WTC11 (cell line): ENCODE measurements around the gene ABHD12. TPM values are rescaled to one million over a fixed set of nuclear protein-coding genes. Genes with fewer than 3 reads are reported as not detected.

Experiments
- ATAC-seq: fragments of 200-7000 bp; cut with Tn5 transposase; 2 replicates; pipeline ENCODE4 v1.10.0; 2021; ENCODE audit warnings: mild to moderate bottlenecking, moderate library complexity
- CTCF ChIA-PET: fragments of 300-600 bp; sonication (Branson Sonifier 250); formaldehyde crosslinking; loops from one replicate; lab custom pipeline; 2021; ENCODE audit warnings: antibody characterized with exemption; lab: Charles Lee
- POLR2A ChIA-PET: fragments of 350-600 bp; sonication (Branson Sonifier 250); formaldehyde crosslinking; loops from one replicate; lab custom pipeline; 2021; ENCODE audit warnings: antibody characterized with exemption; lab: Charles Lee
- DNase-seq: peaks from one replicate; pipeline ENCODE4 v3.0.0; 2021; ENCODE audit warnings: low spot score
- H3K27ac Mint-ChIP-seq: 2 replicates; pipeline ENCODE4 v1.8.0; 2021; ENCODE audit warnings: mixed read lengths
- H3K27me3 Mint-ChIP-seq: 2 replicates; pipeline ENCODE4 v1.8.0; 2021; ENCODE audit warnings: low read depth, mild to moderate bottlenecking, moderate library complexity, mixed read lengths
- H3K36me3 Mint-ChIP-seq: 2 replicates; pipeline ENCODE4 v1.8.0; 2021; ENCODE audit warnings: mixed read lengths
- H3K4me1 Mint-ChIP-seq: 2 replicates; pipeline ENCODE4 v1.8.0; 2022; ENCODE audit warnings: mixed read lengths
- H3K4me3 Mint-ChIP-seq: 2 replicates; pipeline ENCODE4 v1.8.0; 2021; ENCODE audit warnings: mild to moderate bottlenecking, moderate library complexity, mixed read lengths
- H3K9me3 Mint-ChIP-seq: 2 replicates; pipeline ENCODE4 v1.8.0; 2021; ENCODE audit warnings: mixed read lengths
- CREB1 ChIP-seq: sonication (generic); formaldehyde crosslinking; IDR thresholded peaks from 2 replicates; pipeline ENCODE4 v1.8.0; 2023; ENCODE audit warnings: mild to moderate bottlenecking, missing genetic modification reagents
- FOXK1 ChIP-seq: sonication (generic); formaldehyde crosslinking; IDR thresholded peaks from 2 replicates; pipeline ENCODE4 v1.8.0; 2022; ENCODE audit warnings: mild to moderate bottlenecking, moderate library complexity, missing genetic modification reagents
- FOXP4 ChIP-seq: sonication (generic); formaldehyde crosslinking; IDR thresholded peaks from 2 replicates; pipeline ENCODE4 v1.8.0; 2022; ENCODE audit warnings: mild to moderate bottlenecking, missing genetic modification reagents
- MLX ChIP-seq: sonication (generic); formaldehyde crosslinking; IDR thresholded peaks from 2 replicates; pipeline ENCODE4 v1.8.1; 2023; ENCODE audit warnings: mild to moderate bottlenecking, missing genetic modification reagents, moderate library complexity
- MYBL2 ChIP-seq: sonication (generic); formaldehyde crosslinking; IDR thresholded peaks from 2 replicates; pipeline ENCODE4 v1.8.1; 2023; ENCODE audit warnings: mild to moderate bottlenecking, moderate library complexity, missing genetic modification reagents
- NR1H2 ChIP-seq: sonication (generic); formaldehyde crosslinking; IDR thresholded peaks from 2 replicates; pipeline ENCODE4 v1.9.0; 2021; ENCODE audit warnings: mild to moderate bottlenecking, moderate library complexity, missing genetic modification reagents
- RORB ChIP-seq: fragments of 250-450 bp; sonication (Bioruptor Pico); IDR thresholded peaks from 2 replicates; pipeline ENCODE4 v1.9.0; 2021; ENCODE audit warnings: mild to moderate bottlenecking
- TEAD1 ChIP-seq: sonication (generic); formaldehyde crosslinking; IDR thresholded peaks from 2 replicates; pipeline ENCODE4 v1.8.0; 2022; ENCODE audit warnings: mild to moderate bottlenecking, missing genetic modification reagents
- ZBTB43 ChIP-seq: sonication (generic); formaldehyde crosslinking; IDR thresholded peaks from 2 replicates; pipeline ENCODE4 v1.8.1; 2023; ENCODE audit warnings: mild to moderate bottlenecking, missing genetic modification reagents
- ZNF121 ChIP-seq: sonication (generic); formaldehyde crosslinking; IDR thresholded peaks from 2 replicates; pipeline ENCODE4 v1.8.0; 2023; ENCODE audit warnings: missing genetic modification reagents
- ZNF671 ChIP-seq: fragments of 250-450 bp; sonication (Bioruptor Pico); IDR thresholded peaks from 2 replicates; pipeline ENCODE4 v1.8.0; 2021; ENCODE audit warnings: mild to moderate bottlenecking
- total RNA-seq: library from RNA; stranded (reverse); gene quantifications from 3 replicates; pipeline ENCODE4 v1.2.3, GENCODE V29; 2021
- TF ChIP-seq, protein P1 (sequence below): sonication (generic); formaldehyde crosslinking; IDR thresholded peaks from 2 replicates; pipeline ENCODE4 v1.8.0; 2022; ENCODE audit warnings: missing genetic modification reagents
- TF ChIP-seq, protein P2 (sequence below): sonication (generic); formaldehyde crosslinking; IDR thresholded peaks from 2 replicates; pipeline ENCODE4 v1.8.1; 2023; ENCODE audit warnings: mild to moderate bottlenecking, missing genetic modification reagents
- TF ChIP-seq, protein P3 (sequence below): fragments of 250-450 bp; sonication (Bioruptor Pico); IDR thresholded peaks from 2 replicates; pipeline ENCODE4 v1.8.0; 2021; ENCODE audit warnings: mild to moderate bottlenecking
- TF ChIP-seq, protein P4 (sequence below): sonication (generic); formaldehyde crosslinking; IDR thresholded peaks from 2 replicates; pipeline ENCODE4 v1.8.1; 2023; ENCODE audit warnings: mild to moderate bottlenecking, moderate library complexity, missing genetic modification reagents
- TF ChIP-seq, protein P5 (sequence below): fragments of 200-600 bp; IDR thresholded peaks from 2 replicates; pipeline ENCODE4 v1.8.0; 2022; ENCODE audit warnings: antibody characterized with exemption

ABHD12 gene
- total RNA-seq, 1 experiment from 2014 or later: 63.1 TPM

DNA sequence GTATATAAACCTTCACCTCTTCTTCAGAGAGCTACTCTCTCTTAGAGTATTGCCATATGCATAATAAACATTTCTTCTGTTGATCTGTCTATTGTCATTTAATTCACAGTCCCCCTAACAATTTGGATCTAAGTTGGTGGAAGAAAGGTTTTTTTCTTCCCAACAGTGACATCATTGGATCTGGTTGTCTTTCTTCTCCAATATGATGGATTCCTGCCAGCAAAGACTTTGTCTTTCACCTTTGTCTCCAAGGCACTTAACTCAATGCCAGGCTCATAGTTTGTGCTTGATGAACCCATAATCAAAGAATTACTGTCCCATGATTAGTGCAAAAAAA, 39.6 kb downstream of the ABHD12 start:
- CTCF ChIA-PET: no interaction called here
- peaks cover 9% of the 10 kb centered on the region for H3K9me3 Mint-ChIP-seq
- DNase-seq: no peak
- peak overlapping the region; percentile 23; the same call in 1 of the 2 replicates for H3K27ac Mint-ChIP-seq
- H3K4me3 Mint-ChIP-seq: no peak overlapping the region
- peaks cover 46% of the 10 kb centered on the region for H3K4me1 Mint-ChIP-seq
- POLR2A ChIA-PET: no interaction called here
- no peak for ATAC-seq
- TF ChIP-seq TEAD1 (CRISPR knock-in tag): no peak
- no peak for TF ChIP-seq ZNF671
- TF ChIP-seq, protein P1, sequence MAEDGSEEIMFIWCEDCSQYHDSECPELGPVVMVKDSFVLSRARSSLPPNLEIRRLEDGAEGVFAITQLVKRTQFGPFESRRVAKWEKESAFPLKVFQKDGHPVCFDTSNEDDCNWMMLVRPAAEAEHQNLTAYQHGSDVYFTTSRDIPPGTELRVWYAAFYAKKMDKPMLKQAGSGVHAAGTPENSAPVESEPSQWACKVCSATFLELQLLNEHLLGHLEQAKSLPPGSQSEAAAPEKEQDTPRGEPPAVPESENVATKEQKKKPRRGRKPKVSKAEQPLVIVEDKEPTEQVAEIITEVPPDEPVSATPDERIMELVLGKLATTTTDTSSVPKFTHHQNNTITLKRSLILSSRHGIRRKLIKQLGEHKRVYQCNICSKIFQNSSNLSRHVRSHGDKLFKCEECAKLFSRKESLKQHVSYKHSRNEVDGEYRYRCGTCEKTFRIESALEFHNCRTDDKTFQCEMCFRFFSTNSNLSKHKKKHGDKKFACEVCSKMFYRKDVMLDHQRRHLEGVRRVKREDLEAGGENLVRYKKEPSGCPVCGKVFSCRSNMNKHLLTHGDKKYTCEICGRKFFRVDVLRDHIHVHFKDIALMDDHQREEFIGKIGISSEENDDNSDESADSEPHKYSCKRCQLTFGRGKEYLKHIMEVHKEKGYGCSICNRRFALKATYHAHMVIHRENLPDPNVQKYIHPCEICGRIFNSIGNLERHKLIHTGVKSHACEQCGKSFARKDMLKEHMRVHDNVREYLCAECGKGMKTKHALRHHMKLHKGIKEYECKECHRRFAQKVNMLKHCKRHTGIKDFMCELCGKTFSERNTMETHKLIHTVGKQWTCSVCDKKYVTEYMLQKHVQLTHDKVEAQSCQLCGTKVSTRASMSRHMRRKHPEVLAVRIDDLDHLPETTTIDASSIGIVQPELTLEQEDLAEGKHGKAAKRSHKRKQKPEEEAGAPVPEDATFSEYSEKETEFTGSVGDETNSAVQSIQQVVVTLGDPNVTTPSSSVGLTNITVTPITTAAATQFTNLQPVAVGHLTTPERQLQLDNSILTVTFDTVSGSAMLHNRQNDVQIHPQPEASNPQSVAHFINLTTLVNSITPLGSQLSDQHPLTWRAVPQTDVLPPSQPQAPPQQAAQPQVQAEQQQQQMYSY (CRISPR knock-in tag): no peak
- TF ChIP-seq FOXK1: no peak
- TF ChIP-seq ZBTB43 (CRISPR knock-in tag): no peak
- no peak for TF ChIP-seq FOXP4 (CRISPR knock-in tag)
- TF ChIP-seq MYBL2: no peak
- TF ChIP-seq RORB: no peak
- no peak for TF ChIP-seq NR1H2 (CRISPR knock-in tag)
- TF ChIP-seq MLX (CRISPR knock-in tag): no peak
- TF ChIP-seq, protein P2, sequence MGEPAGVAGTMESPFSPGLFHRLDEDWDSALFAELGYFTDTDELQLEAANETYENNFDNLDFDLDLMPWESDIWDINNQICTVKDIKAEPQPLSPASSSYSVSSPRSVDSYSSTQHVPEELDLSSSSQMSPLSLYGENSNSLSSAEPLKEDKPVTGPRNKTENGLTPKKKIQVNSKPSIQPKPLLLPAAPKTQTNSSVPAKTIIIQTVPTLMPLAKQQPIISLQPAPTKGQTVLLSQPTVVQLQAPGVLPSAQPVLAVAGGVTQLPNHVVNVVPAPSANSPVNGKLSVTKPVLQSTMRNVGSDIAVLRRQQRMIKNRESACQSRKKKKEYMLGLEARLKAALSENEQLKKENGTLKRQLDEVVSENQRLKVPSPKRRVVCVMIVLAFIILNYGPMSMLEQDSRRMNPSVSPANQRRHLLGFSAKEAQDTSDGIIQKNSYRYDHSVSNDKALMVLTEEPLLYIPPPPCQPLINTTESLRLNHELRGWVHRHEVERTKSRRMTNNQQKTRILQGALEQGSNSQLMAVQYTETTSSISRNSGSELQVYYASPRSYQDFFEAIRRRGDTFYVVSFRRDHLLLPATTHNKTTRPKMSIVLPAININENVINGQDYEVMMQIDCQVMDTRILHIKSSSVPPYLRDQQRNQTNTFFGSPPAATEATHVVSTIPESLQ (CRISPR knock-in tag): no peak
- H3K27me3 Mint-ChIP-seq: no peaks in the 10 kb centered on the region
- peaks cover 13% of the 10 kb centered on the region for H3K36me3 Mint-ChIP-seq

- Mint-ChIP-seq H3K4me1 (peaks cover 19% of the 10 kb centered on the region), H3K9me3 (peaks cover 9% of the 10 kb centered on the region), H3K36me3 (peaks cover 13% of the 10 kb centered on the region), H3K4me3 (no peak overlapping the region), H3K27me3 (no peaks in the 10 kb centered on the region), H3K27ac (no peak overlapping the region)
- POLR2A ChIA-PET: no interaction called here
- CTCF ChIA-PET: no interaction called here
- no peak for TF ChIP-seq ZNF121
- DNase-seq (no peak), ATAC-seq (no peak)
Observed at GRCh38 chr20:25346349-25346748, 44.3 kb downstream of the ABHD12 start.

- H3K4me3 Mint-ChIP-seq: no peak overlapping the region
- peaks cover 19% of the 10 kb centered on the region for H3K4me1 Mint-ChIP-seq
- H3K36me3 Mint-ChIP-seq: peaks cover 13% of the 10 kb centered on the region
- no peak for DNase-seq
- ChIA-PET CTCF (no interaction called here), POLR2A (no interaction called here)
- no peak overlapping the region for H3K27ac Mint-ChIP-seq
- H3K27me3 Mint-ChIP-seq: no peaks in the 10 kb centered on the region
- no peak for ATAC-seq
- H3K9me3 Mint-ChIP-seq: peaks cover 9% of the 10 kb centered on the region
- TF ChIP-seq, protein P3, sequence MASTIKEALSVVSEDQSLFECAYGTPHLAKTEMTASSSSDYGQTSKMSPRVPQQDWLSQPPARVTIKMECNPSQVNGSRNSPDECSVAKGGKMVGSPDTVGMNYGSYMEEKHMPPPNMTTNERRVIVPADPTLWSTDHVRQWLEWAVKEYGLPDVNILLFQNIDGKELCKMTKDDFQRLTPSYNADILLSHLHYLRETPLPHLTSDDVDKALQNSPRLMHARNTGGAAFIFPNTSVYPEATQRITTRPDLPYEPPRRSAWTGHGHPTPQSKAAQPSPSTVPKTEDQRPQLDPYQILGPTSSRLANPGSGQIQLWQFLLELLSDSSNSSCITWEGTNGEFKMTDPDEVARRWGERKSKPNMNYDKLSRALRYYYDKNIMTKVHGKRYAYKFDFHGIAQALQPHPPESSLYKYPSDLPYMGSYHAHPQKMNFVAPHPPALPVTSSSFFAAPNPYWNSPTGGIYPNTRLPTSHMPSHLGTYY (CRISPR knock-in tag): no peak
- TF ChIP-seq, protein P4, sequence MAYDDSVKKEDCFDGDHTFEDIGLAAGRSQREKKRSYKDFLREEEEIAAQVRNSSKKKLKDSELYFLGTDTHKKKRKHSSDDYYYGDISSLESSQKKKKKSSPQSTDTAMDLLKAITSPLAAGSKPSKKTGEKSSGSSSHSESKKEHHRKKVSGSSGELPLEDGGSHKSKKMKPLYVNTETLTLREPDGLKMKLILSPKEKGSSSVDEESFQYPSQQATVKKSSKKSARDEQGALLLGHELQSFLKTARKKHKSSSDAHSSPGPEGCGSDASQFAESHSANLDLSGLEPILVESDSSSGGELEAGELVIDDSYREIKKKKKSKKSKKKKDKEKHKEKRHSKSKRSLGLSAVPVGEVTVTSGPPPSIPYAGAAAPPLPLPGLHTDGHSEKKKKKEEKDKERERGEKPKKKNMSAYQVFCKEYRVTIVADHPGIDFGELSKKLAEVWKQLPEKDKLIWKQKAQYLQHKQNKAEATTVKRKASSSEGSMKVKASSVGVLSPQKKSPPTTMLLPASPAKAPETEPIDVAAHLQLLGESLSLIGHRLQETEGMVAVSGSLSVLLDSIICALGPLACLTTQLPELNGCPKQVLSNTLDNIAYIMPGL (CRISPR knock-in tag): no peak
- TF ChIP-seq, protein P5, sequence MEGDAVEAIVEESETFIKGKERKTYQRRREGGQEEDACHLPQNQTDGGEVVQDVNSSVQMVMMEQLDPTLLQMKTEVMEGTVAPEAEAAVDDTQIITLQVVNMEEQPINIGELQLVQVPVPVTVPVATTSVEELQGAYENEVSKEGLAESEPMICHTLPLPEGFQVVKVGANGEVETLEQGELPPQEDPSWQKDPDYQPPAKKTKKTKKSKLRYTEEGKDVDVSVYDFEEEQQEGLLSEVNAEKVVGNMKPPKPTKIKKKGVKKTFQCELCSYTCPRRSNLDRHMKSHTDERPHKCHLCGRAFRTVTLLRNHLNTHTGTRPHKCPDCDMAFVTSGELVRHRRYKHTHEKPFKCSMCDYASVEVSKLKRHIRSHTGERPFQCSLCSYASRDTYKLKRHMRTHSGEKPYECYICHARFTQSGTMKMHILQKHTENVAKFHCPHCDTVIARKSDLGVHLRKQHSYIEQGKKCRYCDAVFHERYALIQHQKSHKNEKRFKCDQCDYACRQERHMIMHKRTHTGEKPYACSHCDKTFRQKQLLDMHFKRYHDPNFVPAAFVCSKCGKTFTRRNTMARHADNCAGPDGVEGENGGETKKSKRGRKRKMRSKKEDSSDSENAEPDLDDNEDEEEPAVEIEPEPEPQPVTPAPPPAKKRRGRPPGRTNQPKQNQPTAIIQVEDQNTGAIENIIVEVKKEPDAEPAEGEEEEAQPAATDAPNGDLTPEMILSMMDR: no peak
- no peak for TF ChIP-seq CREB1 (CRISPR knock-in tag)
Observed at GRCh38 chr20:25345721-25346120, 44.9 kb downstream of the ABHD12 start.
